Fibroblast of the conjunctiva (primary cell): Measurements from ENCODE around the gene NTSR1.

Experiments
- DNase-seq: peaks from one replicate; pipeline ENCODE4 v3.0.0-alpha.2; 2010; ENCODE audit warnings: low read depth

NTSR1 gene

GRCh38 chr20:62772103-62772611 lies 63.5 kb downstream of the NTSR1 start:
- no peak for DNase-seq

- no peak for DNase-seq
These were observed 64.0 kb downstream of the NTSR1 start for GRCh38 chr20:62772619-62772989.

- DNase-seq, result no peak
These were observed 64.6 kb downstream of the NTSR1 start for GRCh38 chr20:62772990-62773844.

GRCh38 chr20:62773845-62774714 lies 65.4 kb downstream of the NTSR1 start:
- DNase-seq, result no peak

GRCh38 chr20:62774762-62775161 lies 66.1 kb downstream of the NTSR1 start:
- DNase-seq, result no peak

- no peak for DNase-seq
These were observed 66.6 kb downstream of the NTSR1 start for GRCh38 chr20:62775206-62775605.

- no peak for DNase-seq
These were observed 67.5 kb downstream of the NTSR1 start for GRCh38 chr20:62776035-62776691.

GRCh38 chr20:62776692-62777527 lies 68.3 kb downstream of the NTSR1 start:
- DNase-seq, result no peak

- DNase-seq, result no peak
These were observed 68.8 kb downstream of the NTSR1 start for GRCh38 chr20:62777528-62777830.

- DNase-seq, result no peak
These were observed 69.4 kb downstream of the NTSR1 start for GRCh38 chr20:62778058-62778457.

- no peak for DNase-seq
These were observed 70.2 kb downstream of the NTSR1 start for GRCh38 chr20:62778601-62779416.

- no peak for DNase-seq
These were observed 70.7 kb downstream of the NTSR1 start for GRCh38 chr20:62779417-62779685.

GRCh38 chr20:62780204-62780603 lies 71.6 kb downstream of the NTSR1 start:
- DNase-seq, result no peak

GRCh38 chr20:62780696-62781095 lies 72.1 kb downstream of the NTSR1 start:
- DNase-seq, result no peak

- no peak for DNase-seq
These were observed 73.7 kb downstream of the NTSR1 start for GRCh38 chr20:62782149-62782892.

- DNase-seq, result no peak
These were observed 74.2 kb downstream of the NTSR1 start for GRCh38 chr20:62782893-62783278.

- no peak for DNase-seq
These were observed 75.9 kb downstream of the NTSR1 start for GRCh38 chr20:62784497-62784896.

- no peak for DNase-seq
These were observed 76.8 kb downstream of the NTSR1 start for GRCh38 chr20:62785393-62785792.

GRCh38 chr20:62786157-62786556 lies 77.5 kb downstream of the NTSR1 start:
- DNase-seq, result no peak

GRCh38 chr20:62787321-62787720 lies 78.7 kb downstream of the NTSR1 start:
- DNase-seq, result no peak
